ENCODE results near the gene CD4.

DNA sequence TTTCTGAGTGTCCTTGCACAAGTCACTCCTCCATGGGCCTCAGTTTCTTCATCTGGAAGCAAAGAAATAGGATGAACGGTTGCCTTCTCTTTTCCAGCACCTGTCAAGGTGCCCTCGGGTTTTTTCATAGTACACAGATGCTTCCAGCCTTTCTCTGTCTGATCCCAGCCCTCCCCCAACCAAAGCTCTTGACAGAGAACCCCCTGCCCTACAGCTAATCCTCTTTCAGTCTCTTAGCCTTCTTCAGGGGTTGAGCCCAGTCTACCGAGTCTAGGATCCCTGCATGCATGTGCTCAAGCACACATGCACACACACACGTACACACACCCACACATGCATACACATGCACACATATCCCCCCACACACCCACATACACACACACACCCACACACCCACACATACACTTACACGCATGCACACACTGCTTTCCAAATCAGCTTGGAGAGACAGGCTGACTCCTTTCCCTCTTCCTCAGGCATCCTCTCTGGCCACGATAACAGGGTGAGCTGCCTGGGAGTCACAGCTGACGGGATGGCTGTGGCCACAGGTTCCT lies 57.1 kb downstream of the CD4 start:
- TF ChIP-seq POLR2A (IDR thresholded peaks at IDR 0.05) = no peak
- TF ChIP-seq, protein P1, sequence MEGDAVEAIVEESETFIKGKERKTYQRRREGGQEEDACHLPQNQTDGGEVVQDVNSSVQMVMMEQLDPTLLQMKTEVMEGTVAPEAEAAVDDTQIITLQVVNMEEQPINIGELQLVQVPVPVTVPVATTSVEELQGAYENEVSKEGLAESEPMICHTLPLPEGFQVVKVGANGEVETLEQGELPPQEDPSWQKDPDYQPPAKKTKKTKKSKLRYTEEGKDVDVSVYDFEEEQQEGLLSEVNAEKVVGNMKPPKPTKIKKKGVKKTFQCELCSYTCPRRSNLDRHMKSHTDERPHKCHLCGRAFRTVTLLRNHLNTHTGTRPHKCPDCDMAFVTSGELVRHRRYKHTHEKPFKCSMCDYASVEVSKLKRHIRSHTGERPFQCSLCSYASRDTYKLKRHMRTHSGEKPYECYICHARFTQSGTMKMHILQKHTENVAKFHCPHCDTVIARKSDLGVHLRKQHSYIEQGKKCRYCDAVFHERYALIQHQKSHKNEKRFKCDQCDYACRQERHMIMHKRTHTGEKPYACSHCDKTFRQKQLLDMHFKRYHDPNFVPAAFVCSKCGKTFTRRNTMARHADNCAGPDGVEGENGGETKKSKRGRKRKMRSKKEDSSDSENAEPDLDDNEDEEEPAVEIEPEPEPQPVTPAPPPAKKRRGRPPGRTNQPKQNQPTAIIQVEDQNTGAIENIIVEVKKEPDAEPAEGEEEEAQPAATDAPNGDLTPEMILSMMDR (IDR thresholded peaks at IDR 0.05 in 4 of 5, conservative IDR thresholded peaks at IDR 0.05 in 1 of 5) = no peak
